ENCODE results near the gene PBX2.

The PBX2 gene

DNA sequence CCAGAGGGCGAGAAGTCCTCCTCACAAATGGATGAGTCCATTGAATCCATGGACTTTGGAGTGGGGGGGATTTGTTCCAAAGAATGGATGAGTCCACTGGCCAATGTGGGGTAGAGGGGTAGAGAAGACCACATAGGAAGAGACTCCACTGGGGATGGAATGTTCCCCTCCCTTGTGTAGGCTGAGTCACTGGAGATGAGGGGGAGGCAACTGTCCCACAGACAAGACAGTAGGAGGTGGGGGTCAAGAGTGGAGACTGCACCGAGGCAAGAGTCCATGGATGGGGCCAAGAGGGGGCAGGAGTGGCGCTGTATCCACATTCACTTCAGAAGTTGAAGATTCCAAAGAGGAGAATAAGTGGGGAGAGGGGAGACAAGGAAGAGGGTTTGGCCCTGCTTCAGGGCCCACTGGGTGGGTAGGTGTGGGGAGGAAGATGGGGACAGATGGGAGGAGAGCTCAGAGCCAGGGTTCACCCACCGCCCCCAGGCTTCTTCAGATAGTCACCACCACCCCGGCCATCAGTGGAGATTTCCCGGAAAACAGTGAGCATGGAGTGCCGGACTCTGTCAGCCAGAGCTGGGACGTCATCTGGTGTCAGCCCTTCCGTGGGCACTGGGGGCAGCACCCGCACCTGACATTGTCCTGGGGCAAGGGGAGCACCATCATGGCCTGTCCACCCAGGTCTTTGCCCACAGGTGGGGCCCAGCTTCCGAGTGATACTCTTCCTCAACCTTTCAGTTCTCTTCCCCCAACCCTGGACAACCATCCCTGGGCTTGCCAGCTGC lies 21.0 kb downstream of the PBX2 start:
- Histone ChIP-seq H3K4me1 (ENCODE audit: control insufficient read depth, insufficient read depth, low read length) (peaks cover 5% of the 10 kb centered on the region; the same call in 1 of the 2 replicates), H3K36me3 (ENCODE audit: control insufficient read depth, insufficient read depth, low read length) (peaks cover 49% of the 10 kb centered on the region), H3K9me3 (ENCODE audit: control insufficient read depth, insufficient read depth, low read length) (no peaks in the 10 kb centered on the region), H3K27ac (ENCODE audit: low read depth, low read length) (no peak overlapping the region), H3K9ac (ENCODE audit: low read depth, low read length) (no peak overlapping the region), H3K4me3 (ENCODE audit: low read depth, low read length) (no peak overlapping the region), H3K27me3 (ENCODE audit: control insufficient read depth, insufficient read depth, low read length) (no peaks in the 10 kb centered on the region)

DNA sequence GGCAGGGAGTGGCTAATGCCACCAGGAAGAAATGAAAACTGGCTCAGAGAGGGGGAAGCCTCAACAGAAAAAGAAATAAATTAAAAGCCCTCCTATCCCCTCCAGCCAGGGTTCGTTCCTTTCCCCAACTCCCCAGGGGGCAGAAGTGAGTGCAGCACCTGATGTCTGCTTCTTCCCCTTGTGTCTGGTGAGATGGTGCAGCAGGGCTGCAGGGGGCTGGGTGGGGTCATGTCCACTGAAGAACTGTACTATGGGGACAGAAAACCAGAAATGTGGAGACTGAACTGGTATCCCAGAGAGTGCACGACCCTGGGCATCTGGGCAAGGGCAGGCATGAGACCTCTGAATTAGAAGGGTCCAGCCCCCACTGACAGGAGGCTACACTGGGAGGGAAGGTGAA lies 21.7 kb downstream of the PBX2 start:
- peaks cover 51% of the 10 kb centered on the region for H3K36me3 ChIP-seq (ENCODE audit: control insufficient read depth, insufficient read depth, low read length)
- peaks cover 3% of the 10 kb centered on the region; the same call in 1 of the 2 replicates for H3K4me1 ChIP-seq (ENCODE audit: control insufficient read depth, insufficient read depth, low read length)
- H3K27ac ChIP-seq (ENCODE audit: low read depth, low read length): peak overlapping the region; percentile 55
- no peaks in the 10 kb centered on the region for H3K27me3 ChIP-seq (ENCODE audit: control insufficient read depth, insufficient read depth, low read length)
- H3K9ac ChIP-seq (ENCODE audit: low read depth, low read length): no peak overlapping the region
- H3K9me3 ChIP-seq (ENCODE audit: control insufficient read depth, insufficient read depth, low read length): no peaks in the 10 kb centered on the region
- no peak overlapping the region for H3K4me3 ChIP-seq (ENCODE audit: low read depth, low read length)

DNA sequence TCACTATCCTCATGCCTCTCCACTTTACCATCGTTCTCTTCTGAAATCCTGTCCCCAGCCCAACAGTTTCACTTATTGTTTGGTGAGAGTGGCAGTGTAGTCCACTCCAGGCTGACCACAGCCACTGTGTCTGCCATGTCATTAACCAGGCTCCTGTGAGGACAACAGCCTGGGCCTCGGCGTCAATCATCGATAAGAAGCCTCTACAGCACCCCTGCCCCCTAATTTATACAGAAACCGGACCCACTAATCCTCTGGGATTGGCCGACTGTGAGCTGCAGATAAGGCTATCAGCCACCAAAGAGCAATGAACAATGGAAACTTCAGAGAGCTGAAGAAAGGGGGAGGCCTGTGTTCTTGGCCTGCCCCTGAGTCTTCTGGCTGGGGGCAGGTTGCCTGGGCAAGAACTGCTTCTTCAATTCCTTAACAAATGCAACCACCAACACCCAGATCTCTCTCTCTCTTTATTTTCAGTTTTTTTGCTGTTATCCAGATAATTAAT lies 22.2 kb downstream of the PBX2 start:
- Histone ChIP-seq H3K27me3 (ENCODE audit: control insufficient read depth, insufficient read depth, low read length) (no peaks in the 10 kb centered on the region), H3K9me3 (ENCODE audit: control insufficient read depth, insufficient read depth, low read length) (no peaks in the 10 kb centered on the region), H3K4me1 (ENCODE audit: control insufficient read depth, insufficient read depth, low read length) (no peaks in the 10 kb centered on the region), H3K36me3 (ENCODE audit: control insufficient read depth, insufficient read depth, low read length) (peaks cover 56% of the 10 kb centered on the region), H3K27ac (ENCODE audit: low read depth, low read length) (peak overlapping the region; percentile 55), H3K9ac (ENCODE audit: low read depth, low read length) (no peak overlapping the region), H3K4me3 (ENCODE audit: low read depth, low read length) (no peak overlapping the region)

DNA sequence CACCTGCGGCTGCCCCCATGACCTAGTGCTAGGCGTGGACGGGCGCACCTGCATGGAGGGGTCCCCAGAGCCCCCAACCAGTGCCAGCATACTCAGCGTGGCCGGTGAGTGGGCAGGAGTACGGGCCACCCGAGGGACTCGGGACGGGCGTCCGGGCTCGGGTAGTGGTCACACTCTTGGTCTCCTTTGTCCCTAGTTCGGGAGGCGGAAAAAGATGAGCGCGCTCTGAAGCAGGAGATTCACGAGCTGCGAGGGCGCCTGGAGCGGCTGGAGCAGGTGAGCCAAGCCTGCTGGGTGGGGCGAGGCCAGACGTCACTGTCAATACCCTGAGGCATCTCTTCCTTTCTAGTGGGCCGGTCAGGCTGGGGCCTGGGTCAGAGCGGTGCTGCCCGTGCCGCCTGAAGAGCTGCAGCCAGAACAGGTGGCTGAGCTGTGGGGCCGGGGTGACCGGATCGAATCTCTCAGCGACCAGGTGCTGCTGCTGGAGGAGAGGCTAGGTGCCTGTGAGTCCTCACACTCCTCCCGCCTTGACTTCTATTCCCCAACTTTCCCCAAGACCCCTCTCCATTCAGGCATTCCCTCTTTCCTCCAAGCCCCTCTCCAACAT lies 22.7 kb downstream of the PBX2 start:
- peaks cover 54% of the 10 kb centered on the region for H3K36me3 ChIP-seq (ENCODE audit: control insufficient read depth, insufficient read depth, low read length)
- no peaks in the 10 kb centered on the region for H3K4me1 ChIP-seq (ENCODE audit: control insufficient read depth, insufficient read depth, low read length)
- H3K27ac ChIP-seq (ENCODE audit: low read depth, low read length): peak overlapping the region; percentile 55
- no peak overlapping the region for H3K4me3 ChIP-seq (ENCODE audit: low read depth, low read length)
- no peaks in the 10 kb centered on the region for H3K27me3 ChIP-seq (ENCODE audit: control insufficient read depth, insufficient read depth, low read length)
- no peaks in the 10 kb centered on the region for H3K9me3 ChIP-seq (ENCODE audit: control insufficient read depth, insufficient read depth, low read length)
- no peak overlapping the region; the same call in 1 of the 2 replicates for H3K9ac ChIP-seq (ENCODE audit: low read depth, low read length)

DNA sequence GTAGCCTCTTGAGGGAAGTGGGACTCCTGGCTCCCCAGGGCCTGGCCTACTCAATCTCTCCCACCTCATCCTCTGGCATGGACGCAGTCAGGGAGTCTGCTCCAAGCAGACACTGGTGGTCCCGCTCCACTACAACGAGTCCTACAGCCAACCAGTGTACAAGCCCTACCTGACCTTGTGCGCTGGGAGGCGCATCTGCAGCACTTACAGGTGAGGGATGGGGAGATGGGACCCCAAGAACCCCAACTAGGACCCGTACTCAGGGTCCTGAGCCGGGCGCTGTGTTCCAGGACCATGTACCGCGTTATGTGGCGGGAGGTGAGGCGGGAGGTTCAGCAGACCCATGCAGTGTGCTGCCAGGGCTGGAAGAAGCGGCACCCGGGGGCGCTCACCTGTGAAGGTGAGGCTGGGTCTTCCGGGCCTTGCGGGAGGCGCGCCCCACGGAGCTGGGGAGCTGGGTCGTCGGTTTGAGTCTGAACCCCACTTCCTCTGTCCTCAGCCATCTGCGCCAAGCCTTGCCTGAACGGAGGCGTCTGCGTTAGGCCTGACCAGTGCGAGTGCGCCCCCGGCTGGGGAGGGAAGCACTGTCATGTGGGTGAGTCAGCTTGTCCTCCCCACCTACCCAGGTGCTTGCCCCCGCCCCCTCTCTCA lies 23.5 kb downstream of the PBX2 start:
- H3K9ac ChIP-seq (ENCODE audit: low read depth, low read length): no peak overlapping the region
- H3K36me3 ChIP-seq (ENCODE audit: control insufficient read depth, insufficient read depth, low read length): peaks cover 52% of the 10 kb centered on the region
- H3K9me3 ChIP-seq (ENCODE audit: control insufficient read depth, insufficient read depth, low read length): no peaks in the 10 kb centered on the region
- no peak overlapping the region for H3K27ac ChIP-seq (ENCODE audit: low read depth, low read length)
- no peak overlapping the region for H3K4me3 ChIP-seq (ENCODE audit: low read depth, low read length)
- H3K27me3 ChIP-seq (ENCODE audit: control insufficient read depth, insufficient read depth, low read length): no peaks in the 10 kb centered on the region
- H3K4me1 ChIP-seq (ENCODE audit: control insufficient read depth, insufficient read depth, low read length): no peaks in the 10 kb centered on the region

DNA sequence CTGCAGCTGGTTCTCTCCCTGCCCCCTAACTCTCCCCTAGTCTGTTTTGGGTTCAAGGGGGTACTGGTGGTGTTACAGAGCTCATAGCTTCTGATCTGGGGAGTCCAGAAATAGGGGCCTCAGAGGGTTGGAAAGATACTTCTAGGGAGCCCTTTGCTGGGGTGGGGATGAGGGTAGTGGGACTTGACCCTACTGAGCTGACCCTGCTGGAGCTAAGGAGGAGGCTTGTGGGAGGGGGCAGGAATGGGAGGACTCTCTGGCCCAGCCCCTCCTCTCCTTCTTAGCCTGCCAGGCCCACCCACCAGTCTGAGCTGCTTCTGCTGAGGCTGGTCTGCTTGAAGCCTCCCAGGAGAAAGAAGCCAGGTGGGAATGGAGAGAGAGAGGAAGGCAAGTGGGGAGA lies 25.7 kb downstream of the PBX2 start, which contains the start of gene EGFL8:
Gene EGFL8, plus strand, starts transcription at position 301 of the 400 bp plus-strand sequence. CDS start 1,571 bp downstream, outside the sequence.
- H3K9ac ChIP-seq (ENCODE audit: low read depth, low read length): no peak within 1 kb of the TSS
- no peak within 1 kb of the TSS for H3K4me3 ChIP-seq (ENCODE audit: low read depth, low read length)
- no peaks in the 10 kb centered on the region for H3K4me1 ChIP-seq (ENCODE audit: control insufficient read depth, insufficient read depth, low read length)
- H3K9me3 ChIP-seq (ENCODE audit: control insufficient read depth, insufficient read depth, low read length): no peaks in the 10 kb centered on the region
- H3K36me3 ChIP-seq (ENCODE audit: control insufficient read depth, insufficient read depth, low read length): peaks cover 32% of the 10 kb centered on the region
- H3K27me3 ChIP-seq (ENCODE audit: control insufficient read depth, insufficient read depth, low read length): no peaks in the 10 kb centered on the region
- no peak within 1 kb of the TSS for H3K27ac ChIP-seq (ENCODE audit: low read depth, low read length)

DNA sequence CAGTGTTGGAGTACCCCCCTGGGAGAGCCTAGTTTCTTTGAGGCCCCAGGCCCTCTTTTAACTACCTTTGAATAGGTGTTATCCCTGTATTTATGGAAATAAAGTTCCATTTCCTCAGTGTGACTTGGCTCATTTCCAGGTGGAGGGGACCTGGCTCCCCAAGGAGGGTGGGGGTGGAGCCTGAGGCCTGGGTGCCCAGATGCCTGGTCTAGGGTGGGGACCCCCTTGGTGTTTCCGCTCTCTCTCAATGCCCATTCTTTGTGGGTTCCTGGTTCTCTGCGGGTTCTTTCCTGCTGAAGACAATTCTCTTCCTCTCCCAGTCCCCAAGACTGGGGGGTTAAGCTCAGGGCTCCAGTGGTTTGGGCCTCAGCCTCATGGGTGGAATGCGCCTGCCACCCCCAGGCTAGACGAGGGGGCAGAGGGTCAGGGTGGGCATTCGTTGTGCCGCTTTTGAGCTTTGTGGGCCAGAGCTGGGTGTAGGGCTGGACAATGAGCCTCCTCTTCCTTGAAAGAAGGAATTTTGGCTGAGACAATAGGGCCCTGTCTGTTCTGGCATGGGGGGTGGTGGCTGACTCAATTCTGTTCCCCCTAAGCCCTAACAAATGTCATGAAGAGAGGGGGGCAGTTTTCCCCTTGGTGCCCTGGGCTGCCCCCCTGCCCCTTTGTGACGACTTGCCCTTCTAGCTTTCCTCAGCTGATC lies 26.3 kb downstream of the PBX2 start:
- Histone ChIP-seq H3K4me3 (ENCODE audit: low read depth, low read length) (no peak overlapping the region), H3K27me3 (ENCODE audit: control insufficient read depth, insufficient read depth, low read length) (no peaks in the 10 kb centered on the region), H3K4me1 (ENCODE audit: control insufficient read depth, insufficient read depth, low read length) (no peaks in the 10 kb centered on the region), H3K27ac (ENCODE audit: low read depth, low read length) (no peak overlapping the region), H3K36me3 (ENCODE audit: control insufficient read depth, insufficient read depth, low read length) (peaks cover 28% of the 10 kb centered on the region), H3K9ac (ENCODE audit: low read depth, low read length) (no peak overlapping the region), H3K9me3 (ENCODE audit: control insufficient read depth, insufficient read depth, low read length) (no peaks in the 10 kb centered on the region)

DNA sequence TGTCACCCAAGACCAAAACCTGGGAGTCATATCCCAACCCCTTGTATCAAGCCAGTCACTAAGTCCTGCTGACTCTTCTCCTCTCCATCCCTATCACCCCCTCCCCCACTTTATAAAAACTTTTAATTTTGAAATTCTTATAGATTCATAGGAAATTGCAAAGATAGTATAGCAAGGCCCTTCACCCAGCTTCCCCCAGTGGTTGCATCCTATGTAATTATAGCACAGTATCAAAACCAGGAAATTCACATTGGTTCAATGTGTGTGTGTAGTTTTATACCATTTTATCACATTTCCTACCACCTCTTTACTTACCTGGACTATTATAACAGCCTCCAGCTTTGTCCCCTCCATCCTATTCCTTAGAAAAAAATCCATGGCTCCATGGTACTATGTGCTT lies 31.9 kb downstream of the PBX2 start:
- H3K27ac ChIP-seq (ENCODE audit: low read depth, low read length): no peak overlapping the region
- peaks cover 40% of the 10 kb centered on the region for H3K36me3 ChIP-seq (ENCODE audit: control insufficient read depth, insufficient read depth, low read length)
- H3K27me3 ChIP-seq (ENCODE audit: control insufficient read depth, insufficient read depth, low read length): peaks cover 1% of the 10 kb centered on the region
- H3K4me1 ChIP-seq (ENCODE audit: control insufficient read depth, insufficient read depth, low read length): peaks cover 2% of the 10 kb centered on the region; the same call in 1 of the 2 replicates
- no peak overlapping the region for H3K4me3 ChIP-seq (ENCODE audit: low read depth, low read length)
- no peak overlapping the region for H3K9ac ChIP-seq (ENCODE audit: low read depth, low read length)
- H3K9me3 ChIP-seq (ENCODE audit: control insufficient read depth, insufficient read depth, low read length): no peaks in the 10 kb centered on the region

DNA sequence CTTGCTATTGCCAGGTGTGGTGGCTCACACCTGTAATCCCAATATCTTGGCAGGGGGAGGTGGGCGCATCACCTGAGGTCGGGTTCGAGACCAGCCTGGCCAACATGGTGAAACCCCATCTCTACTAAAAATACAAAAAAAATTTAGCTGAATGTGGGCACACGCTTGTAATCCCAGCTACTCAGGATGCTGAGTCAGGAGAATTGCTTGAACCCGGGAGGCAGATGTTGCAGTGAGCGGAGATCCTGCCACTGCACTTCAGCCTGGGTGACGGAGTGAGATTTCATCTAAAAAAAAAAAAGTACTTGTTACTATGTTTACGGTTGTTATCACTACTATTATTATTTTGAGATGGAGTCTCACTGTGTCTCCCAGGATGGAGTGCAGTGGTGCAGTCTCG lies 33.1 kb downstream of the PBX2 start:
- Histone ChIP-seq H3K36me3 (ENCODE audit: control insufficient read depth, insufficient read depth, low read length) (peaks cover 36% of the 10 kb centered on the region), H3K4me1 (ENCODE audit: control insufficient read depth, insufficient read depth, low read length) (peaks cover 13% of the 10 kb centered on the region), H3K9ac (ENCODE audit: low read depth, low read length) (no peak overlapping the region), H3K27ac (ENCODE audit: low read depth, low read length) (no peak overlapping the region), H3K9me3 (ENCODE audit: control insufficient read depth, insufficient read depth, low read length) (no peaks in the 10 kb centered on the region), H3K27me3 (ENCODE audit: control insufficient read depth, insufficient read depth, low read length) (peaks cover 13% of the 10 kb centered on the region), H3K4me3 (ENCODE audit: low read depth, low read length) (no peak overlapping the region)

DNA sequence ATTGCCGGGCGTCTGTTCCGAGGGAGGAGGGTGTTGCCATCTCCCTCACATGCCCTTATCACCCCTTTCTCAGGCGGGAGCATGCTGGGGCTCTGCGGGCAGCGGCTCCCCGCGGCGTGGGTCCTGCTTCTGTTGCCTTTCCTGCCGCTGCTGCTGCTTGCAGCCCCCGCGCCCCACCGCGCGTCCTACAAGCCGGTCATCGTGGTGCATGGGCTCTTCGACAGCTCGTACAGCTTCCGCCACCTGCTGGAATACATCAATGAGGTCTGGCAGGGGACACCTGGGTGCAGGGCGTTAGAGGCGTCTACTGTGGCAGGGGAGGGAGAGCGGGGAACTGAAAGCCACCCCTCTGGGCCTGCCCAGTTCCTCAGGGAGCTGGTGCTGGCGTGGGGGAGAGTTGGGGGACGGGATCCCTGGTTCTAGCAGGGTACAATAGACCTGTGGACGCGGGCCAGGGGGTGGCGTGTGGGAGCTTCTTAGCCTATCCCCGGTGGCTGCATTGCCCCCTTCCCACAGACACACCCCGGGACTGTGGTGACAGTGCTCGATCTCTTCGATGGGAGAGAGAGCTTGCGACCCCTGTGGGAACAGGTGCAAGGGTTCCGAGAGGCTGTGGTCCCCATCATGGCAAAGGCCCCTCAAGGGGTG lies 35.4 kb downstream of the PBX2 start:
- peak overlapping the region; percentile 90 for H3K9ac ChIP-seq (ENCODE audit: low read depth, low read length)
- peaks cover 26% of the 10 kb centered on the region for H3K4me1 ChIP-seq (ENCODE audit: control insufficient read depth, insufficient read depth, low read length)
- H3K4me3 ChIP-seq (ENCODE audit: low read depth, low read length): peak overlapping the region; percentile 97
- no peaks in the 10 kb centered on the region for H3K9me3 ChIP-seq (ENCODE audit: control insufficient read depth, insufficient read depth, low read length)
- peaks cover 34% of the 10 kb centered on the region for H3K36me3 ChIP-seq (ENCODE audit: control insufficient read depth, insufficient read depth, low read length)
- H3K27ac ChIP-seq (ENCODE audit: low read depth, low read length): peak overlapping the region; percentile 94
- H3K27me3 ChIP-seq (ENCODE audit: control insufficient read depth, insufficient read depth, low read length): peaks cover 33% of the 10 kb centered on the region

Measured in HUES48 (cell line).